KMS-11 (cell line): ENCODE measurements around the gene PLCH1.

Source experiments
- H2AFZ ChIP-seq: fragments of 200-600 bp; sonication (generic); 2 replicates; pipeline ENCODE4 v1.6.1; 2016; ENCODE audit warnings: antibody characterized with exemption, mixed run types, low read depth
- H3K27ac ChIP-seq: fragments of 200-600 bp; sonication (generic); 2 replicates; pipeline ENCODE4 v1.6.1; 2016; ENCODE audit warnings: mild to moderate bottlenecking, mixed run types
- H3K27me3 ChIP-seq: fragments of 200-600 bp; sonication (generic); 2 replicates; pipeline ENCODE4 v1.6.1; 2017; ENCODE audit warnings: mild to moderate bottlenecking, low read depth, mixed run types, moderate library complexity; ENCODE audit not compliant: insufficient read depth
- H3K36me3 ChIP-seq: fragments of 200-600 bp; sonication (generic); 2 replicates; pipeline ENCODE4 v1.6.1; 2017; ENCODE audit warnings: mild to moderate bottlenecking, mixed run types; ENCODE audit not compliant: insufficient read depth
- H3K4me1 ChIP-seq: fragments of 200-600 bp; sonication (generic); 2 replicates; pipeline ENCODE4 v1.6.1; 2016; ENCODE audit warnings: mild to moderate bottlenecking, low read depth, mixed run types; ENCODE audit not compliant: poor library complexity, severe bottlenecking
- H3K4me2 ChIP-seq: fragments of 200-600 bp; sonication (generic); 2 replicates; pipeline ENCODE4 v1.7.0; 2016; ENCODE audit warnings: mild to moderate bottlenecking, mixed run types
- H3K4me3 ChIP-seq: fragments of 200-600 bp; sonication (generic); IDR thresholded peaks from 2 replicates; pipeline ENCODE4 v1.6.1; 2017; ENCODE audit warnings: low read depth, low read length, mixed read lengths; ENCODE audit not compliant: insufficient read depth
- H3K79me2 ChIP-seq: fragments of 200-600 bp; sonication (generic); 2 replicates; pipeline ENCODE4 v1.6.1; 2016; ENCODE audit warnings: low read depth, mixed run types; ENCODE audit not compliant: insufficient read depth
- H3K9ac ChIP-seq: fragments of 200-600 bp; sonication (generic); 2 replicates; pipeline ENCODE4 v1.6.1; 2016; ENCODE audit warnings: mild to moderate bottlenecking, mixed run types
- H4K20me1 ChIP-seq: fragments of 200-600 bp; sonication (generic); 2 replicates; pipeline ENCODE4 v1.6.1; 2016; ENCODE audit warnings: mild to moderate bottlenecking, mixed run types; ENCODE audit not compliant: insufficient read depth
- CTCF ChIP-seq: fragments of 200-600 bp; sonication (generic); conservative IDR thresholded peaks from 2 replicates; pipeline ENCODE4 v1.6.1; 2017; ENCODE audit warnings: low read depth, mild to moderate bottlenecking, antibody characterized with exemption, low read length, moderate library complexity, mixed read lengths

Gene PLCH1

GRCh38 chr3:155550391-155550790, 194.5 kb downstream of the PLCH1 start:
- Histone ChIP-seq H3K4me3 (no peak overlapping the region), H3K4me2 (no peak overlapping the region), H3K36me3 (no peaks in the 10 kb centered on the region), H3K27me3 (no peaks in the 10 kb centered on the region), H3K27ac (no peak overlapping the region), H3K4me1 (no peaks in the 10 kb centered on the region), H2AFZ (no peak overlapping the region), H3K79me2 (no peaks in the 10 kb centered on the region), H4K20me1 (no peaks in the 10 kb centered on the region), H3K9ac (no peak overlapping the region)
- TF ChIP-seq CTCF, result no peak

GRCh38 chr3:155549087-155549486, 195.8 kb downstream of the PLCH1 start:
- no peak overlapping the region for H3K4me3 ChIP-seq
- no peaks in the 10 kb centered on the region for H3K36me3 ChIP-seq
- no peaks in the 10 kb centered on the region for H3K4me1 ChIP-seq

GRCh38 chr3:155548195-155548594, 196.7 kb downstream of the PLCH1 start:
- Histone ChIP-seq H3K4me3 (no peak overlapping the region), H3K4me2 (no peak overlapping the region), H3K9ac (no peak overlapping the region), H3K79me2 (no peaks in the 10 kb centered on the region), H3K36me3 (no peaks in the 10 kb centered on the region), H3K27me3 (no peaks in the 10 kb centered on the region), H3K4me1 (no peaks in the 10 kb centered on the region), H4K20me1 (no peaks in the 10 kb centered on the region), H3K27ac (no peak overlapping the region), H2AFZ (no peak overlapping the region)
- TF ChIP-seq CTCF, result no peak

More at GRCh38 chr3:155549087-155549486, 195.8 kb downstream of the PLCH1 start:
- no peak overlapping the region for H3K27ac ChIP-seq
- no peak overlapping the region for H3K4me2 ChIP-seq
- no peak overlapping the region for H2AFZ ChIP-seq
- H3K9ac ChIP-seq, result no peak overlapping the region
- H4K20me1 ChIP-seq, result no peaks in the 10 kb centered on the region
- TF ChIP-seq CTCF, result no peak
- no peaks in the 10 kb centered on the region for H3K27me3 ChIP-seq
- H3K79me2 ChIP-seq, result no peaks in the 10 kb centered on the region

DNA sequence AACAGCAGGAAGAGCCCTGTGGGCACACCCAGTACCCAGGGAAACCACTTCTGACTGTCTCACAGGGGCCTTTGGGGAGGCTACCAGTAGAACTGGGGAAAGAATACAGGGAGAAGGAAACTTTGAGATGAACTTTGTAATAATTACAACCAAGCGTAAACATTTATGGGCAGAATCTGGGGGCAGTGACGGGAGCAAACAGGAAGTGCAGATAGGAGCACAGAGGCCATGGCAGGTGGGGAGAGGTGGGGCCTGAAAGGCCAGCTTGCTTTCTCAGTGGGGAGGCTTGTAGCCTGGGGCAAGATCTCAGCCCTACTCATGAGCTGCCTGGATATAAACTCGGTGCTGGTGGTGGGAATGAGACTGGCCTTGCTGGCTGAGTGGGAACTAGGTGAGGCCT, 209.8 kb downstream of the PLCH1 start:
- Histone ChIP-seq H3K4me1 (no peaks in the 10 kb centered on the region), H3K27me3 (no peaks in the 10 kb centered on the region), H3K4me3 (no peak overlapping the region), H3K9ac (no peak overlapping the region), H3K36me3 (no peaks in the 10 kb centered on the region), H3K79me2 (no peaks in the 10 kb centered on the region), H3K4me2 (no peak overlapping the region), H4K20me1 (no peaks in the 10 kb centered on the region), H2AFZ (no peak overlapping the region), H3K27ac (no peak overlapping the region)
- no peak for TF ChIP-seq CTCF
